GM12875 (cell line): ENCODE data around the gene METTL8.
"Not testable (repeated sequence)": the region's sequence is repeated elsewhere in the genome, so short reads cannot be mapped to it uniquely, and the experiment has no call there.

Experiments
- H3K4me3 ChIP-seq: one replicate; pipeline ENCODE4 v1.5.1; 2011; ENCODE audit warnings: low read depth, low read length, control low read depth
- TF ChIP-seq, protein P1 (sequence below): IDR thresholded peaks from 2 replicates; pipeline ENCODE4 v1.5.1; 2011; ENCODE audit warnings: low read depth, mild to moderate bottlenecking, control low read depth, inconsistent platforms, low read length, moderate library complexity, borderline replicate concordance; ENCODE audit not compliant: insufficient read depth

METTL8 gene

GRCh38 chr2:171362396-171362795, 71.4 kb downstream of the METTL8 start:
- H3K4me3 ChIP-seq = no peak overlapping the region
- TF ChIP-seq, protein P1, sequence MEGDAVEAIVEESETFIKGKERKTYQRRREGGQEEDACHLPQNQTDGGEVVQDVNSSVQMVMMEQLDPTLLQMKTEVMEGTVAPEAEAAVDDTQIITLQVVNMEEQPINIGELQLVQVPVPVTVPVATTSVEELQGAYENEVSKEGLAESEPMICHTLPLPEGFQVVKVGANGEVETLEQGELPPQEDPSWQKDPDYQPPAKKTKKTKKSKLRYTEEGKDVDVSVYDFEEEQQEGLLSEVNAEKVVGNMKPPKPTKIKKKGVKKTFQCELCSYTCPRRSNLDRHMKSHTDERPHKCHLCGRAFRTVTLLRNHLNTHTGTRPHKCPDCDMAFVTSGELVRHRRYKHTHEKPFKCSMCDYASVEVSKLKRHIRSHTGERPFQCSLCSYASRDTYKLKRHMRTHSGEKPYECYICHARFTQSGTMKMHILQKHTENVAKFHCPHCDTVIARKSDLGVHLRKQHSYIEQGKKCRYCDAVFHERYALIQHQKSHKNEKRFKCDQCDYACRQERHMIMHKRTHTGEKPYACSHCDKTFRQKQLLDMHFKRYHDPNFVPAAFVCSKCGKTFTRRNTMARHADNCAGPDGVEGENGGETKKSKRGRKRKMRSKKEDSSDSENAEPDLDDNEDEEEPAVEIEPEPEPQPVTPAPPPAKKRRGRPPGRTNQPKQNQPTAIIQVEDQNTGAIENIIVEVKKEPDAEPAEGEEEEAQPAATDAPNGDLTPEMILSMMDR = no peak

- H3K4me3 ChIP-seq = no peak overlapping the region
- TF ChIP-seq, protein P1 = no peak
Measured at GRCh38 chr2:171360905-171361304, 72.9 kb downstream of the METTL8 start.

- H3K4me3 ChIP-seq = not testable (repeated sequence)
Measured at GRCh38 chr2:171353746-171354145, 80.0 kb downstream of the METTL8 start.

GRCh38 chr2:171348056-171348455, 85.7 kb downstream of the METTL8 start:
- H3K4me3 ChIP-seq = no peak overlapping the region
- TF ChIP-seq, protein P1 = no peak

GRCh38 chr2:171347591-171348032, 86.2 kb downstream of the METTL8 start:
- TF ChIP-seq, protein P1 = no peak
- H3K4me3 ChIP-seq = no peak overlapping the region

DNA sequence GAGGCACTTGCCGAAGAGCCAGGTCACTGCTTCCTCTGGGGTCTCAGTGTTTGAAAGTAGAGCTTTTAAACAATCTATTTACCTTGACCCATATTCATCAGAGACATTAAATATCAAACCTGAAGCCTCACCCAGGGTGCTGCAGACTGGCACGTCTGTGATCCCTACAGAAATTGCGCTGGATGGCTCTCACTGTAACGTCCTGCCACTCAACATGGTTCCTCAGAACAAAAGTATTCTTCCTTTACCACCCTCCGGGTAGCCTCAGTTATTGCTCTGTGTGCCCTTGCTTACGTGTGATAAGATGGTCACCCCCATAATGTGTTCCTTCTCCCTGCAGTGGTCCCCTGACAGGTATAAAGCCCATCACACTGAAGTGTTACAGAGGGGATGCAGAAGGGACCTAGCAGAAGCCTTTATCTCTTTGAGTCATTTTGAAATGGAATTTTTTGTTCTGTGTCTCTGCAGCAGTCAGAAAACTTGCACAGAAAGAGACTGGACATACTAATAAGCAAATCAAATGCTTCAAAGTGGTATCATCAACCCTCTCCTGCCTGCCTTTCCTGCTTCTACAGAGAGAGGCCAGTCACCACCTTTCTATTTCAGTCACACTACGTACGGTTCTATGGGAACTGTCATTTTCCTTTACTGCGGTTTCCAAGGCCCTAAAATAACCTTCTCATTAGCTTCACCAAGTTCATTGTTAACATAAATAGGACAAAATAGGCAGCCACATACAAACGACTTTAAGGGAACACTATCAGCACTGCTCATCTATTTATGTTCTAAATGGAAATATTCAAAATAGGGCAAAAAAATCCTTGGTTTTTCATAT, 86.8 kb downstream of the METTL8 start:
- H3K4me3 ChIP-seq = no peak overlapping the region
- TF ChIP-seq, protein P1 = no peak

DNA sequence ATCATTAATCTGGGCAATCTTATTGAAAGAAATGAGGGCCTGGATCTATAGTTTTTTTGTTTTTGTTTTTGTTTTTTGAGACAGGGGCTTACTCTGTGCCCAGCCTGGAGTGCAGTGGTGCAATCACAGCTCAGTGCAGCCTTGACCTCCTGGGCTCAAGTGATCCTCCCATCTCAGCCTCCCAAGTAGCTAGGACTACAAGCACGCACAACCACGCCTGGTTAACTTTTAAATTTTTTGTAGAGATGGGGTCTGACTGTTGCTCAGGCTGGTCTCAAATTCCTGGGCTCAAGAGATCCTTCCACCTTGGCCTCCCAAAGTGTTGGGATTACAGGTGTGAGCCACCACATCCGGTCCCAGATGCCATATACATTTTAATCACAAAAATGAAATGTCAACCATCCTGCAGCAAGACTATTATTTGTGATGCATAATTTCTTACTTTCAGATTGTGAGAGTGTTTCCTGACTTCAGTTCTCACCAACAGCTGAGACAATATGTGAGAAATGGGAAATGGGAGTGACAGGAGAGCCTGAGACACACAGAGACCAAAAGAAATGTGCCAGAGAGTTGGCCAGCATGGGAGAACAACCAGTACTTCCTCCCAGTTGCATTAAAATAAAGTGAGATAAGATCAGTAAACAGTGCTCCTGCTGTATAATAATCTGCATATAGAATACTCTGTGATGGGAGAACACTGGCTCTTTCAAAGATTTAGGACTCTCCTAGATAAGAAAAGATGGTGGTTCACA, 87.6 kb downstream of the METTL8 start:
- TF ChIP-seq, protein P1 = no peak
- no peak overlapping the region for H3K4me3 ChIP-seq
